HepG2 (cell line): ENCODE data around the gene POLR3E. TPM values are rescaled to one million over a fixed set of nuclear protein-coding genes. Genes with fewer than 3 reads are reported as not detected.

Experiments used
- AKNA ChIP-seq: sonication (generic); formaldehyde crosslinking; IDR thresholded peaks from 2 replicates; pipeline ENCODE4 v1.4.0; 2020; ENCODE audit warnings: missing genetic modification reagents, borderline replicate concordance
- ELF1 ChIP-seq: sonication (generic); formaldehyde crosslinking; IDR thresholded peaks from 2 replicates; pipeline ENCODE4 v1.4.0; 2020; ENCODE audit warnings: missing genetic modification reagents
- HES4 ChIP-seq: sonication (generic); formaldehyde crosslinking; IDR thresholded peaks from 2 replicates; pipeline ENCODE4 v1.9.0; 2021; ENCODE audit warnings: mild to moderate bottlenecking, missing genetic modification reagents, borderline replicate concordance
- HIC2 ChIP-seq: sonication (generic); formaldehyde crosslinking; IDR thresholded peaks from 2 replicates; pipeline ENCODE4 v1.9.0; 2022; ENCODE audit warnings: low read depth, missing genetic modification reagents
- IRF9 ChIP-seq: sonication (generic); formaldehyde crosslinking; IDR thresholded peaks from 2 replicates; pipeline ENCODE4 v1.8.0; 2022; ENCODE audit warnings: missing genetic modification reagents, mild to moderate bottlenecking, borderline replicate concordance
- KLF15 ChIP-seq: sonication (generic); formaldehyde crosslinking; IDR thresholded peaks from 2 replicates; pipeline ENCODE4 v1.8.1; 2023; ENCODE audit warnings: borderline replicate concordance, mild to moderate bottlenecking, inconsistent platforms, missing genetic modification reagents, mixed read lengths
- PAWR ChIP-seq: sonication (generic); formaldehyde crosslinking; IDR thresholded peaks from 2 replicates; pipeline ENCODE4 v1.4.0; 2020; ENCODE audit warnings: missing genetic modification reagents, mild to moderate bottlenecking, borderline replicate concordance
- PBX3 ChIP-seq: sonication (generic); formaldehyde crosslinking; IDR thresholded peaks from 2 replicates; pipeline ENCODE4 v1.8.1; 2023; ENCODE audit warnings: missing genetic modification reagents, inconsistent platforms, borderline replicate concordance
- PHF5A ChIP-seq: IDR thresholded peaks from one replicate; pipeline ENCODE4 v1.6.1; 2018; ENCODE audit warnings: low read depth, missing genetic modification reagents; ENCODE audit not compliant: unreplicated experiment
- SCMH1 ChIP-seq: sonication (generic); formaldehyde crosslinking; IDR thresholded peaks from 2 replicates; pipeline ENCODE4 v1.9.0; 2021; ENCODE audit warnings: missing genetic modification reagents, mild to moderate bottlenecking, borderline replicate concordance
- SP4 ChIP-seq: sonication (generic); formaldehyde crosslinking; IDR thresholded peaks from 2 replicates; pipeline ENCODE4 v1.8.1; 2023; ENCODE audit warnings: mild to moderate bottlenecking, missing genetic modification reagents
- SPEN ChIP-seq: sonication (generic); formaldehyde crosslinking; IDR thresholded peaks from 2 replicates; pipeline ENCODE4 v1.5.1; 2020; ENCODE audit warnings: low read depth, mild to moderate bottlenecking, missing genetic modification reagents
- SUZ12 ChIP-seq: fragments of 150-350 bp; IDR thresholded peaks from 2 replicates; pipeline ENCODE4 v1.6.1; 2014; ENCODE audit warnings: low read depth, low read length
- TOE1 ChIP-seq: sonication (generic); formaldehyde crosslinking; IDR thresholded peaks from 2 replicates; pipeline ENCODE4 v1.4.0; 2020; ENCODE audit warnings: mild to moderate bottlenecking, missing genetic modification reagents
- U2AF1 ChIP-seq: fragments of 200-400 bp; formaldehyde crosslinking; optimal IDR thresholded peaks from 2 replicates; pipeline ENCODE3; 2017; ENCODE audit warnings: mild to moderate bottlenecking, low read depth, low read length
- ZEB1 ChIP-seq: IDR thresholded peaks from 2 replicates; pipeline ENCODE4 v1.6.1; 2012; ENCODE audit warnings: mild to moderate bottlenecking, low read depth, inconsistent platforms; ENCODE audit not compliant: insufficient replicate concordance
- ZNF263 ChIP-seq: sonication (generic); formaldehyde crosslinking; IDR thresholded peaks from 2 replicates; pipeline ENCODE4 v1.4.0; 2020; ENCODE audit warnings: missing genetic modification reagents
- ZNF44 ChIP-seq: sonication (generic); formaldehyde crosslinking; IDR thresholded peaks from 2 replicates; pipeline ENCODE4 v1.5.1; 2020; ENCODE audit warnings: mild to moderate bottlenecking, missing genetic modification reagents
- ZNF768 ChIP-seq: sonication (generic); formaldehyde crosslinking; IDR thresholded peaks from 2 replicates; pipeline ENCODE4 v1.4.0; 2020; ENCODE audit warnings: missing genetic modification reagents
- ZNF776 ChIP-seq: sonication (generic); formaldehyde crosslinking; IDR thresholded peaks from 2 replicates; pipeline ENCODE4 v1.4.0; 2020; ENCODE audit warnings: mild to moderate bottlenecking, missing genetic modification reagents
- polyA plus RNA-seq, 8 experiments: library from polyadenylated mRNA; depleted of rRNA in 3 of 8; stranded (reverse) in 7 of 8; unstranded in 1 of 8; fragments of >200 nt; fragmentation: Illumina TruSeq in 4 of 8; extraction: Trizol in 4 of 8; gene quantifications; 2 replicates each; pipeline versions ENCODE4 v1.2.1 to v1.2.3, GENCODE V29; 2011 to 2016; ENCODE audit warnings: low read depth in 4 of 8, missing spikeins in 1 of 8, mixed read lengths in 1 of 8; ENCODE audit not compliant: insufficient read depth in 1 of 8
- total RNA-seq, 5 experiments: library from RNA; depleted of rRNA; stranded (reverse); fragments of >200 nt; fragmentation: Illumina TruSeq; extraction: Trizol; gene quantifications; 2 replicates each; pipeline ENCODE4 v1.2.3, GENCODE V29; 2016; ENCODE audit warnings: low read depth in 1 of 5

Gene POLR3E
- total and polyA plus RNA-seq, 2 of the 13 experiments (the other 11 are each of a cell fraction or from before 2014, with no cell fraction given), result 135 to 262 TPM

GRCh38 chr16:22335668-22336246 lies 38.5 kb downstream of the POLR3E start (continued):
- TF ChIP-seq PAWR (CRISPR knock-in tag) (no peak), HES4 (no peak), ELF1 (CRISPR knock-in tag) (no peak), SCMH1 (CRISPR knock-in tag) (no peak), IRF9 (CRISPR knock-in tag) (0 out of 2 replicates have a peak, but pooled peaks have one; percentile 17), ZNF263 (CRISPR knock-in tag) (no peak), PBX3 (CRISPR knock-in tag) (no peak), SP4 (0 out of 2 replicates have a peak, but pooled peaks have one; percentile 34), AKNA (CRISPR knock-in tag) (no peak), PHF5A (CRISPR knock-in tag) (no peak), TOE1 (CRISPR knock-in tag) (no peak), HIC2 (no peak), ZNF768 (CRISPR knock-in tag) (peak; percentile 46; the same call in 1 of the 2 replicates), KLF15 (CRISPR knock-in tag) (no peak), SPEN (CRISPR knock-in tag) (no peak), ZNF776 (0 out of 2 replicates have a peak, but pooled peaks have one; percentile 40), U2AF1 (no peak), SUZ12 (no peak), ZEB1 (no peak), ZNF44 (no peak)
